GM18508 (cell line): Measurements from ENCODE around the gene FGFR3.

Source experiments
- ATAC-seq: cut with Tn5 transposase; IDR thresholded peaks from one replicate; pipeline ENCODE4 v1.9.1; 2021; ENCODE audit warnings: moderate number of reproducible peaks; ENCODE audit not compliant: insufficient read depth, unreplicated experiment

Gene FGFR3

GRCh38 chr4:1856071-1856942 lies 63.2 kb downstream of the FGFR3 start, which contains the start of gene LETM1:
Gene LETM1, minus strand, starts transcription at chr4:1856156. Its CDS starts 206 bp downstream, at chr4:1855950.
- peak; percentile 51 for ATAC-seq

- ATAC-seq: no peak
Measured at GRCh38 chr4:1856943-1857699, 64.0 kb downstream of the FGFR3 start.

- no peak for ATAC-seq
Measured at GRCh38 chr4:1857931-1858330, 64.8 kb downstream of the FGFR3 start.
